OCI-LY1 (cell line): Measurements from ENCODE around the gene MUC3A.

Experiments used
- H2AFZ ChIP-seq: fragments of 200-600 bp; sonication (generic), shearing (Covaris generic); 2 replicates; pipeline ENCODE4 v1.6.0; 2014; ENCODE audit warnings: antibody characterized with exemption, mild to moderate bottlenecking, low read length
- H3F3A ChIP-seq: fragments of 200-600 bp; sonication (generic), shearing (Covaris generic); 2 replicates; pipeline ENCODE4 v1.6.0; 2014; ENCODE audit warnings: mild to moderate bottlenecking, antibody characterized with exemption, low read length, moderate library complexity; ENCODE audit not compliant: insufficient read depth
- H3K27ac ChIP-seq: fragments of 200-600 bp; sonication (generic); 2 replicates; pipeline ENCODE4 v1.5.1; 2014; ENCODE audit warnings: low read length, mixed run types, mild to moderate bottlenecking, low read depth; ENCODE audit not compliant: poor library complexity, severe bottlenecking
- H3K27me3 ChIP-seq: fragments of 200-600 bp; sonication (generic); 2 replicates; pipeline ENCODE4 v1.6.0; 2014; ENCODE audit warnings: antibody characterized with exemption, mild to moderate bottlenecking, low read length, moderate library complexity; ENCODE audit not compliant: insufficient read depth
- H3K36me3 ChIP-seq: fragments of 200-600 bp; sonication (generic); 2 replicates; pipeline ENCODE4 v1.6.1; 2014; ENCODE audit warnings: mild to moderate bottlenecking, antibody characterized with exemption, low read length, moderate library complexity, mixed read lengths; ENCODE audit not compliant: insufficient read depth
- H3K4me1 ChIP-seq: fragments of 200-600 bp; sonication (generic); 2 replicates; pipeline ENCODE4 v1.5.1; 2014; ENCODE audit warnings: mild to moderate bottlenecking, low read length, moderate library complexity; ENCODE audit not compliant: insufficient read depth, severe bottlenecking
- H3K4me2 ChIP-seq: fragments of 200-600 bp; sonication (generic), shearing (Covaris generic); 2 replicates; pipeline ENCODE4 v1.6.1; 2014; ENCODE audit warnings: low read length
- H3K4me3 ChIP-seq: fragments of 200-600 bp; sonication (generic); 2 replicates; pipeline ENCODE4 v1.5.1; 2014; ENCODE audit warnings: low read length, low read depth, mild to moderate bottlenecking, mixed read lengths; ENCODE audit not compliant: poor library complexity, severe bottlenecking
- H3K79me2 ChIP-seq: fragments of 200-600 bp; shearing (Covaris generic); 2 replicates; pipeline ENCODE4 v1.6.1; 2016; ENCODE audit warnings: mixed run types, low read length, mixed read lengths; ENCODE audit not compliant: insufficient read depth
- H3K9ac ChIP-seq: fragments of 200-600 bp; sonication (generic), shearing (Covaris generic); 2 replicates; pipeline ENCODE4 v1.6.1; 2014; ENCODE audit warnings: mild to moderate bottlenecking, low read length, mixed read lengths
- H3K9me2 ChIP-seq: fragments of 200-600 bp; sonication (generic), shearing (Covaris generic); 2 replicates; pipeline ENCODE4 v1.6.1; 2014; ENCODE audit warnings: low read depth, mild to moderate bottlenecking, low read length, mixed read lengths
- H3K9me3 ChIP-seq: fragments of 200-600 bp; shearing (Covaris generic); 2 replicates; pipeline ENCODE4 v1.6.1; 2014; ENCODE audit warnings: low read length, mixed read lengths
- H4K20me1 ChIP-seq: fragments of 200-600 bp; sonication (generic), shearing (Covaris generic); 2 replicates; pipeline ENCODE4 v1.6.0; 2016; ENCODE audit warnings: mild to moderate bottlenecking, low read length; ENCODE audit not compliant: insufficient read depth
- EZH2 ChIP-seq: fragments of 200-600 bp; sonication (generic), shearing (Covaris generic); IDR thresholded peaks from 2 replicates; pipeline ENCODE4 v1.8.0; 2017; ENCODE audit warnings: borderline replicate concordance, mixed run types, mild to moderate bottlenecking, antibody characterized with exemption, low read length, moderate library complexity, mixed read lengths
- TF ChIP-seq, protein P1 (sequence below): fragments of 200-600 bp; sonication (generic), shearing (Covaris generic); IDR thresholded peaks from 2 replicates; pipeline ENCODE4 v1.5.1; 2017; ENCODE audit warnings: mild to moderate bottlenecking, antibody characterized with exemption, low read length, moderate library complexity, mixed read lengths

The MUC3A gene, protein sequence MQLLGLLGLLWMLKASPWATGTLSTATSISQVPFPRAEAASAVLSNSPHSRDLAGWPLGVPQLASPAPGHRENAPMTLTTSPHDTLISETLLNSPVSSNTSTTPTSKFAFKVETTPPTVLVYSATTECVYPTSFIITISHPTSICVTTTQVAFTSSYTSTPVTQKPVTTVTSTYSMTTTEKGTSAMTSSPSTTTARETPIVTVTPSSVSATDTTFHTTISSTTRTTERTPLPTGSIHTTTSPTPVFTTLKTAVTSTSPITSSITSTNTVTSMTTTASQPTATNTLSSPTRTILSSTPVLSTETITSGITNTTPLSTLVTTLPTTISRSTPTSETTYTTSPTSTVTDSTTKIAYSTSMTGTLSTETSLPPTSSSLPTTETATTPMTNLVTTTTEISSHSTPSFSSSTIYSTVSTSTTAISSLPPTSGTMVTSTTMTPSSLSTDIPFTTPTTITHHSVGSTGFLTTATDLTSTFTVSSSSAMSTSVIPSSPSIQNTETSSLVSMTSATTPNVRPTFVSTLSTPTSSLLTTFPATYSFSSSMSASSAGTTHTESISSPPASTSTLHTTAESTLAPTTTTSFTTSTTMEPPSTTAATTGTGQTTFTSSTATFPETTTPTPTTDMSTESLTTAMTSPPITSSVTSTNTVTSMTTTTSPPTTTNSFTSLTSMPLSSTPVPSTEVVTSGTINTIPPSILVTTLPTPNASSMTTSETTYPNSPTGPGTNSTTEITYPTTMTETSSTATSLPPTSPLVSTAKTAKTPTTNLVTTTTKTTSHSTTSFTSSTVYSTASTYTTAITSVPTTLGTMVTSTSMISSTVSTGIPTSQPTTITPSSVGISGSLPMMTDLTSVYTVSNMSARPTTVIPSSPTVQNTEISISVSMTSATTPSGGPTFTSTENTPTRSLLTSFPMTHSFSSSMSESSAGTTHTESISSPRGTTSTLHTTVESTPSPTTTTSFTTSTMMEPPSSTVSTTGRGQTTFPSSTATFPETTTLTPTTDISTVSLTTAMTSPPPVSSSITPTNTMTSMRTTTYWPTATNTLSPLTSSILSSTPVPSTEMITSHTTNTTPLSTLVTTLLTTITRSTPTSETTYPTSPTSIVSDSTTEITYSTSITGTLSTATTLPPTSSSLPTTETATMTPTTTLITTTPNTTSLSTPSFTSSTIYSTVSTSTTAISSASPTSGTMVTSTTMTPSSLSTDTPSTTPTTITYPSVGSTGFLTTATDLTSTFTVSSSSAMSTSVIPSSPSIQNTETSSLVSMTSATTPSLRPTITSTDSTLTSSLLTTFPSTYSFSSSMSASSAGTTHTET (N-terminal part only)

DNA sequence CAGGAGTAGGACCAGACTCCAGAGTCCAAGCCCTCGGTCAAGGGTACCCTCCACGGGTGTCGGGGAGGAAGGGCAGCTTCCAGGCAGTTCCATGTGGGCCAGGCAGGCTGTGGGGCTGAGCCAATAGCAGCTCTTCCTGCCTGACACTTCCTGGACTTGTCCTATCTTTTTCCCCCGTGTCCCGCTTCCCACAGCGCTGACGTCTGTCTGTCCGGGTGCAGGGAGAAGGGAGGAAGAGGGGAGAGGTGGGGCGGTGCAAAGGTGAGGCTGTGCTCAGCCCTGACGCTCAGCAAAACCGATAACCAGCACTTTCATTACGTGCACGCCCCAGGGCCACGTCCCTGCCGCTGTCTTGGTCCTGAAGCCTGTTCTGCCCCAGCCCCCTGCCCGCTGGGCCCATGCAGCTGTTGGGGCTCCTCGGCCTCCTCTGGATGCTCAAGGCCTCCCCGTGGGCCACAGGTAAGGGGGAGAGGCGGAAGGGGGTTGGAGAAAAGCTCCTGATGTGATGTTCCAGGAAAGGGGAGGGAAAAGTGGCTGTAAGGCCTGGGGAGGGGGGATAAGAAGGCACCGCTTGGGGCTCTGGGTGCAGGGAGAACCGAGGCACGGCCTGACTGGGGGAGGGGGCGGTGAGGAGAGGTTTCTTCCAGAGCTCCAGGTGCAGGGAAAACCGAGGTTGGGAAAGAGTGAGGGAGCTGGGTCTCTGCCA is at the start of gene MUC3A:
MUC3A (plus strand) TSS at position 308 of the 706 bp plus-strand sequence; CDS start at position 399, 91 bp downstream.
- Histone ChIP-seq H3K4me3 (no peak within 1 kb of the TSS), H3K9me2 (no peaks in the 10 kb centered on the region), H3K36me3 (no peaks in the 10 kb centered on the region), H3K27me3 (0 out of 2 replicates have a peak, but pooled peaks cover 11% of the 10 kb centered on the region), H3K4me1 (no peaks in the 10 kb centered on the region), H2AFZ (no peak within 1 kb of the TSS), H4K20me1 (no peaks in the 10 kb centered on the region), H3K79me2 (no peaks in the 10 kb centered on the region), H3K9me3 (no peaks in the 10 kb centered on the region), H3K4me2 (no peak within 1 kb of the TSS), H3F3A (no peaks in the 10 kb centered on the region), H3K9ac (no peak within 1 kb of the TSS), H3K27ac (no peak within 1 kb of the TSS)
- TF ChIP-seq EZH2 = no peak
- TF ChIP-seq, protein P1, sequence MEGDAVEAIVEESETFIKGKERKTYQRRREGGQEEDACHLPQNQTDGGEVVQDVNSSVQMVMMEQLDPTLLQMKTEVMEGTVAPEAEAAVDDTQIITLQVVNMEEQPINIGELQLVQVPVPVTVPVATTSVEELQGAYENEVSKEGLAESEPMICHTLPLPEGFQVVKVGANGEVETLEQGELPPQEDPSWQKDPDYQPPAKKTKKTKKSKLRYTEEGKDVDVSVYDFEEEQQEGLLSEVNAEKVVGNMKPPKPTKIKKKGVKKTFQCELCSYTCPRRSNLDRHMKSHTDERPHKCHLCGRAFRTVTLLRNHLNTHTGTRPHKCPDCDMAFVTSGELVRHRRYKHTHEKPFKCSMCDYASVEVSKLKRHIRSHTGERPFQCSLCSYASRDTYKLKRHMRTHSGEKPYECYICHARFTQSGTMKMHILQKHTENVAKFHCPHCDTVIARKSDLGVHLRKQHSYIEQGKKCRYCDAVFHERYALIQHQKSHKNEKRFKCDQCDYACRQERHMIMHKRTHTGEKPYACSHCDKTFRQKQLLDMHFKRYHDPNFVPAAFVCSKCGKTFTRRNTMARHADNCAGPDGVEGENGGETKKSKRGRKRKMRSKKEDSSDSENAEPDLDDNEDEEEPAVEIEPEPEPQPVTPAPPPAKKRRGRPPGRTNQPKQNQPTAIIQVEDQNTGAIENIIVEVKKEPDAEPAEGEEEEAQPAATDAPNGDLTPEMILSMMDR = no peak

DNA sequence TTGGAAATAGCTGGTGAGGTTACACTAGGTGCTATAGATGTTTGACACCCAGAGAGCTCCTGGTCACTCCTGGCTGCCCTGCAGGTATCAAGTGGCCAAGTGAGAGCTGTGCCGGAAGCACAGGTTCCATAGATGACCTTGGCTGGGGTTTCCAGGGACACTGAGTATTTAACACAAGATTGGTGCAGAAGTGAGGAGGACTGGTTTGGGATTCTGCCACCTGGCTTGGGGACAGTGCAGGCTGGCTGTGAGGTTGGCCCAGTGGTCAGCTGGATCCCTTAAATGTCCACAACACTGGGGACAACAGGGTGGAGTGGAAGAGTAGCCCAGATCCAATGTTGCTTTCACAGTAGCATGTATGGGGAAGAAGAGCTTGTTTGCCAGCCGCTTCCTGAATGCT is 48.4 kb upstream of the MUC3A start:
- Histone ChIP-seq H2AFZ (no peak overlapping the region), H4K20me1 (no peaks in the 10 kb centered on the region), H3K9ac (no peak overlapping the region), H3F3A (no peaks in the 10 kb centered on the region), H3K79me2 (no peaks in the 10 kb centered on the region), H3K36me3 (no peaks in the 10 kb centered on the region), H3K9me2 (no peaks in the 10 kb centered on the region), H3K4me1 (peaks cover 6% of the 10 kb centered on the region), H3K9me3 (no peaks in the 10 kb centered on the region), H3K27ac (no peak overlapping the region), H3K4me2 (no peak overlapping the region), H3K4me3 (no peak overlapping the region), H3K27me3 (peaks cover 5% of the 10 kb centered on the region)
- TF ChIP-seq EZH2 = no peak
- TF ChIP-seq, protein P1 = no peak

DNA sequence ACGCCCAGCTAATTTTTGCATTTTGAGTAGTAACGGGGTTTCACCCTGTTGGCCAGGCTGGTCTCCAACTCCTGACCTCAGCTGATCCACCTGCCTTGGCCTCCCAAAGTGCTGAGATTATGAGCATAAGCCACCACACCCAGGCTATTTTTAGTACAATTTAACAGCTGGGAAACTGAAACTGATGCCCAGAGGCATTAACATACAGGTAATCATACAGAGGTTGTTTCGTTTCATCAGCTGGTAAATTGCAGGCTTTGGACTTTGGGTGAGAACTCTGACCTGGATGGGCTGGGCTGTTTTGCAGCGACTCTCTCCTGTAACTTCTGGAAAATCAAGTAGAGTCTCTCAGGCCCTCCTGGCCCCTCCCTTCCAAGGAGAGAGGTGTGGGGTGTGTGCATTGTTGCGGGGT is 47.4 kb upstream of the MUC3A start:
- no peak overlapping the region for H2AFZ ChIP-seq
- H3K36me3 ChIP-seq = no peaks in the 10 kb centered on the region
- H3K9ac ChIP-seq = no peak overlapping the region
- no peaks in the 10 kb centered on the region for H3K79me2 ChIP-seq
- H3K4me1 ChIP-seq = no peaks in the 10 kb centered on the region
- 0 out of 2 replicates have a peak, but pooled peaks cover 3% of the 10 kb centered on the region for H3K9me3 ChIP-seq
- H3K27ac ChIP-seq = no peak overlapping the region
- TF ChIP-seq, protein P1 = no peak
- TF ChIP-seq EZH2 = no peak
- H3K4me2 ChIP-seq = no peak overlapping the region
- no peaks in the 10 kb centered on the region for H3K9me2 ChIP-seq
- H3K27me3 ChIP-seq = peaks cover 5% of the 10 kb centered on the region
- H4K20me1 ChIP-seq = no peaks in the 10 kb centered on the region
- no peak overlapping the region for H3K4me3 ChIP-seq
- H3F3A ChIP-seq = no peaks in the 10 kb centered on the region
